Activated T-cell treated with anti-CD3 and anti-CD28 coated beads for 24 hours (primary cell): ENCODE data around the gene FAF1.
"Not testable (repeated sequence)": the region's sequence is repeated elsewhere in the genome, so short reads cannot be mapped to it uniquely, and the experiment has no call there.

Source experiments
- DNase-seq: peaks from one replicate; pipeline ENCODE4 v3.0.0-alpha.2; 2020; ENCODE audit warnings: low read depth

FAF1 gene

DNA sequence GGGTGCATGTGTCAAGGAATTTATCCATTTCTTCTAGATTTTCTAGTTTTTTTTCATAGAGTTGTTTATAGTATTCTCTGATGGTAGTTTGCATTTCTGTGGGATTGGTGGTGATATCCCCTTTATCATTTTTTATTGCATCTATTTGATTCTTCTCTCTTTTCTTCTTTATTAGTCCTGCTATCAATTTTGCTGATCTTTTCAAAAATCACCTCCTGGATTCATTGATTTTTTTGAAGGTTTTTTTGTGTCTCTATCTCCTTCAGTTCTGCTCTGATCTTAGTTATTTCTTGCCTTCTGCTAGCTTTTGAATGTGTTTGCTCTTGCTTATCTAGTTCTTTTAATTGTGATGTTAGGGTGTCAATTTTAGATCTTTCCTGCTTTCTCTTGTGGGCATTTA lies 52.5 kb downstream of the FAF1 start:
- DNase-seq = not testable (repeated sequence)

DNA sequence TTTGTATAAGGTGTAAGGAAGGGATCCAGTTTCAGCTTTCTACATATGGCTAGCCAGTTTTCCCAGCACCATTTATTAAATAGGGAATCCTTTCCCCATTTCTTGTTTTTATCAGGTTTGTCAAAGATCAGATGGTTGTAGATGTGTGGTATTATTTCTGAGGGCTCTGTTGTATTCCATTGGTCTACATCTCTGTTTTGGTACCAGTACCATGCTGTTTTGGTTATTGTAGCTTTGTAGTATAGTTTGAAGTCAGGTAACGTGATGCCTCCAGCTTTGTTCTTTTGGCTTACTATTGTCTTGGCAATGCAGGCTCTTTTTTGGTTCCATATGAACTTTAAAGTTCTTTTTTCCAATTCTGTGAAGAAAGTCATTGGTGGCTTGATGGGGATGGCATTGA lies 54.0 kb downstream of the FAF1 start:
- not testable (repeated sequence) for DNase-seq

DNA sequence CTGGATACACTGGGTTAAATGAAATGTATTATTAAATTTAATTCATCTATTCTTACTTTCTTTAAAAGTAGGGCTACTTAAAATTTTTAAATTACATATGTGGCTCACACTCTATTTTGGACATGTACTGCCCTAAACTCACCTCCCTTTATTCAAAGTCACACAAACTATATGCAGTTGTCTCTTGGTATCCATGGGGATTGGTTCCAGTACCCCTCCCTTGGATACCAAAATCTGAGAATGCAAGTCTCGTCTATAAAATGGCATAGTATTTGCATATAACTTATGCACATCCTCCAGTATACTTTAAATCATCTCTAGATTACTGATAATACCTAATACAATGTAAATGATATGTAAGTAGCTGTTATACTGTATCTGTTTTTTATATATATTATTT lies 57.6 kb downstream of the FAF1 start:
- DNase-seq = no peak

DNA sequence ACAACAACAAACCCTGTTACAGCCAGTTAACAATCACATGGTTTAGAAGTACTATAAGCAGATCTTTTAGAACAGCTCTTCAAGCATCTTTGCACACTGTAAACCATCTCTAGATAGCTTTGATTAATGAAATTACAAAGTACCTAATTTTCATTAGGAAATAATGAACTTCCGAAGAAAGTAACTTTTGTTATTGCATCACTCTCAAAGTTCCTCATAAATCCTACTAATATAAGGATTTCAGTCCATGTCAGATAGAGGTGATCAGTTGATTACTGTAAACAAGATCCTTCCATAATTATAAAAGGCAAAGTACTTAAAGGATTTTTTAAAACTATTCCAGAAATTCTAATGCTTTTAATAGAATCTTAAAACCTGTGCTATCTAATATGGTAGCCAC lies 58.2 kb downstream of the FAF1 start:
- no peak for DNase-seq

DNA sequence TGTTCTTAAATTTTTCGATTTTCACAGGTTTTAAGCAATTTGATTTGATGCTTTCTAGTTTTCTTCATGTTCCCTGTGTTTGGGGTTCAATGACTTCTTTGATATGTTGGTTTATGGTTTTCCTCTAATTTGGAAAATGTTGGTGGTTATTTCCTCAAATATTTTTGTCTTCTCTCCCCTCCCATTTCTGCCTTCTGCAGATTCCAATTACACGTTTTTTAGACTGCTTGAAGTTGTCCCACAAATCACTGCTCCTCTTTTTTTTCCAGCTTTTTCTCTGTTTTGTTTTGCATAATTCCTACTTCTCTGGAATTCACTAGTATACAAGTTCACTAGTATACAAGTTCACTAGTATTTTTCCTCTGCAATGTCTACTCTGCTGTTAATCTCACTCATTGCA lies 61.3 kb downstream of the FAF1 start:
- DNase-seq = no peak

DNA sequence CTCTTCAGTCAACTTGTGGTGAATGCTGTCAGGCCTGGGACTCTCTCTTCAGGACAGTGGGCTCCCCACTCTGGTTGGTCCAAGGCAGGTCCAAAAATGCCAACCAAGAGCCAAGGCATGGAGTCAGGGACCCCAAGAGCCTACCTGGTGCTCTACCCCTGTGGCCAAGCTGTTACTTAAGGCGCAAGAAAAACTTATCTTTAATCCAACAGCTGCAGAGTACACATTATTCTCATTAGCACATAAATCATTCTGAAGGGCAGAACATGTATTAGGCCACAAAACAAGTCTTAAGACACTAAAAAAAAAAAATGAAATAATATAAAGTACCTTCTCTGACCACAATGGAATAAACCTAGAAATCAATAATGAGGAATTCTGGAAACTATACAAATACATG lies 65.7 kb downstream of the FAF1 start:
- DNase-seq = no peak

DNA sequence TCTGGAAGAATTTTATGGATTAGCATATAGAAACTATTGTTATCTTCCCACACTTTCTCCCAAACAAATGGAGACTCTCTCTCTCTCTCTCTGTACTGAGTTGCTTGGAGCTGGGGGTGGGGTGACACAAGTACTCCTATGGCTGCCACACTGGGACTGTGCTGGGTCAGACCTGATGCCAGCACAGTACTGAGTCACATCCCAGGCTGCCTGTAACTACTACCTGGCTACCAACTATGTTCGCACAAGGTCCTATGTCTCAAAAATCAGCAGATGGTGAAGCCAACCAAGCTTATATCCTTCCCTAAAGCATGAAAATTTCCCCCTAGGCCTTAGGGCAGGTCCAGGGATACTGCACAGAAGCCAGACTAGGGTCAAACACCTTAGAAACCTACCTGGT lies 66.6 kb downstream of the FAF1 start:
- no peak for DNase-seq

DNA sequence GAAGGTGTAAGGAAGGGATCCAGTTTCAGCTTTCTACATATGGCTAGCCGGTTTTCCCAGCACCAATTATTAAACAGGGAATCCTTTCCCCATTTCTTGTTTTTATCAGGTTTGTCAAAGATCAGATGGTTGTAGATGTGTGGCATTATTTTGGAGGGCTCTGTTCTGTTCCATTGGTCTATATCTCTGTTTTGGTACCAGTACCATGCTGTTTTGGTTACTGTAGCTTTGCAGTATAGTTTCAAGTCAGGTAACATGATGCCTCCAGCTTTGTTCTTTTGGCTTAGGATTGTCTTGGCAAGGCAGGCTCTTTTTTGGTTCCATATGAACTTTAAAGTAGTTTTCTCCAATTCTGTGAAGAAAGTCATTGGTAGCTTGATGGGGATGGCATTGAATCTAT lies 72.5 kb downstream of the FAF1 start:
- DNase-seq = not testable (repeated sequence)

DNA sequence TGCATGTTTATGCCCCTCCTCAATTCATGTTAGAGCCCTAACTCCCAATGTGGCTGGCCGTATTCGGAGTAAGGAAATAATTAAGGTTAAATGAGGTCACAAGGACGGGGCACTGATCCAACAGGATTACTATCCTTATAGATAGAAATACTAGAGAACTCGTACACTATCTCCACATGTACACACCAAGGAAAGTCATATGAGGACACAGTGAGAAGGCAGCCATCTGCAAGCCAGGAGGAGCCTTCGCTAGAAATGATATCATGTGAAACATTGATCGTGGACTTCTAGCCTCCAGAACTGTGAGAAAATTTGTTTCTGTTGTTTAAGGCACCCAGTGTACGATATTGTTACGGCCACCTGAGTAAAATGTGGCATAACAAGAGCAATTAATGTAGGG lies 79.7 kb downstream of the FAF1 start:
- no peak for DNase-seq

DNA sequence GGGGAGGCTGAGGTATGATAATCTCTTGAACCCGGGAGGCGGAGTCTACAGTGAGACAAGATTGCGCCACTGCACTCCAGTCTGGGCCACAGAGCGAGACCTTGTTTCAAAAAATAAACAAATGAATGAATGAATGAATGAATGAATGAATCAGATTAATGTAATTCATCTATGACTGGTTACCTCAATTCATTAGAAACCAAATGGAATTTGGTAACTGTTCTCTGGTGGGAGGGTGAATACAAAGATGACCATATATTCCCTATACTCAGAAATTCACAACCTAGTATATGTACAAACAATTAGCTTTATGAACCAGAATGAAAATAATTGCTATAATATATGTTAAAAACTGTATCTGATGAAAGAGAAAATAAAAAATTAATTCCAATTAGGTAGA lies 80.9 kb downstream of the FAF1 start:
- no peak for DNase-seq

DNA sequence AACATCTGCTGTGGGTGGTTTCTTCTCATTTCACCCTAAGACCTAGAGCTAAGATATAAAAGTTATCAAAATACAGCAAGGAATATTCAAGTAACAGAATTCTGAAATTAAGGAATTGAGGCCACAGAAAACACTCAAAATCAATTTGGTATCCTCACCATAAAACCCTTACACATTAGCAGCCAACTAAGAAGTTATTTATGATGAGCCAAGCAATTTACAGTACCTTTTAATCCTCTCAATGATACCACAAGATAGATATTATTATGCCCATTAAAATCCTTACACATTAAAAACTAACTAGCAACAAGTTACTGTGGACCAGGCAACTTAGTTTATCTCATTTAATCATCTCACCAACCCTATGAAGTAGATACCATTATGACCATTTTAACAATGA lies 81.6 kb downstream of the FAF1 start:
- no peak for DNase-seq

DNA sequence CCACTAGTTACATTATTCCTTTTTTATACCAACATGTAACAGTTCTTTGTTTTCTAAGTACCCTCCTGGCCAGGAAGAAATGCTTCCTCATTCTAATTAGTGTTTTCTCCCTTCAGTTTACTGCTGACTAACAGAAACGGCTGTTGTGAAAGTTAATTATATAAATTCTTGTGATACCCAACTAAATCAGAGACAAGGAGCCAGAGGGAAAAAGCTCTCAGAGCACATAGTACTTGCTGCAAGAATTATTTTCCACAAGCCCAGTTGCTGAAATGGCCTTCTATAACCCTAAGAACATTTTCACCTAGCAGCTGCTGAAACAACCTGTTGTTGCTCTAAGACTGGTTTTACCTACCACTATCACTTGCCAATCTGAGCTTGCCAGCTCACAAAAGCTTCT lies 82.4 kb downstream of the FAF1 start:
- DNase-seq = no peak

DNA sequence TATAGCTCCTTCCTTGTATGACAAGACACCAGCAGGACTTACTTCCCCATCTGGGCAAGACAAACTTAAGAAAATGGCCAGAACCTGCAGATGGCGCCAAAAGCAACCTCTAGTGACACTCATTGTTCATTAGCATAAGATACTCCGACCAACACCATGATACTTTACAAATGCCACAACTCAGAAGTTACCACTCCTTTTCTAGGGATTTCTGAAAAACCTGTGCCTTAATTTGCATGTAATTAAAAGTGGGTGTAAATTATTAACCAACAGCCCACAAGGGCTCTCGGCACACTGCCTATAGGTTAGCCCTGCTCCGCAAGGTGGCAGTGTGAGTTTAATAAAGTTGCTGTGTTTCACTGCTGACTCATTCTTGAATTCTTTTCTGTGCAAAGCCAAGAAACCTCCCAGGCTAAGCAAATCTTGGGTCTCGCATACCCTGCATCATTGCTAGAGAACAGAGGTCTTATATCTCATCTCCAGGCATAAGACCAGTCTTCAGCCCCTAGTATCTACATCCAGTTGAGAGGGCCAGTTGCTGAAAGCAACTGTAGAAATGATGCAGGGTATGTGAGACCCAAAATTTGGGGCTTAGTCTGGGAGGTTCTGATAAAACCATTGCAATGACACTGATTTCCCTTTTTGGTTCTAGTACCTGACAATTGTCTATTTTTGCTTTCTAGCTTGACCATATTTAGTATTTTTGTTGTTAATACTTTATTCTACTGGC lies 86.4 kb downstream of the FAF1 start:
- DNase-seq = peak; percentile 54

DNA sequence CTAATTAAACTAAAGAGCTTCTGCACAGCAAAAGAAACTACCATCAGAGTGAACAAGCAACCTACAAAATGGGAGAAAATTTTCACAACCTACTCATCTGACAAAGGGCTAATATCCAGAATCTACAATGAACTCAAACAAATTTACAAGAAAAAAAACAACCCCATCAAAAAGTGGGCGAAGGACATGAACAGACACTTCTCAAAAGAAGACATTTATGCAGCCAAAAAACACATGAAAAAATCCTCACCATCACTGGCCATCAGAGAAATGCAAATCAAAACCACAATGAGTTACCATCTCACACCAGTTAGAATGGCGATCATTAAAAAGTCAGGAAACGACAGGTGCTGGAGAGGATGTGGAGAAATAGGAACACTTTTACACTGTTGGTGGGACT lies 95.2 kb downstream of the FAF1 start:
- DNase-seq = not testable (repeated sequence)

DNA sequence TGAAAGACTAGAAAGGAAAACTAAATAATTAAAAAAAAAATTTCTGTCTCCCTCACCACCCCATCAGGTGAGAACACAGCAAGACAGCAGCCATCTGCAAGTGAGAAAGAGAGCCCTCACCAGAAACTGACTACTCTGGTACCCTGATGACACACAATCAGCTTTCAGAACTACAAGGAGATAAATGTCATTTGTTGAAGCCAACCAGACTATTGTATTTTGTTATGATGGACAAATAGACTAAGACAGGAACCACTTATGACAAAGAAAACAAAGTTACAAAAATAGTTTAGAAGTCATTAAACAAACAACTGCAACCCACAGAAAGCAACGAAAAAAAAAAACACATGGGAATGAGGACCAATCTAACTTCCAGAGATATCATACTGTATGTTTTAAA lies 98.3 kb downstream of the FAF1 start:
- no peak for DNase-seq

DNA sequence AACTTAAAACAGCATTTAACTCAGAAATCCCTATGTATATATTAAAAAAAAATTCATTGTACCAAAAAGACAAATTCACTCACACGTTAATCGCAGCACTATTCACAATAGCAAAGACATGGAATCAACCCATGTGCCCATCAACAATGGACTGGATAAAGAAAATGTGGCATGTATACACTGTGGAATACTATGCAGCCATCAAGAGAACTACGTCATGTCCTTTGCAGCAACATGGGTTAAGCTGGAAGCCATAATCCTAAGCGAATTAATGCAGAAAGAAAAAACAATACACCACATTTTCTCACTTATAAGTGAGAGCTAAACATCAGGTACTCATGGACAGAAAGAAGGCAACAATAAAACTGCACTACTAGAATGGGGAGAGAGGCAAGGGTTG lies 99.4 kb downstream of the FAF1 start:
- no peak for DNase-seq

DNA sequence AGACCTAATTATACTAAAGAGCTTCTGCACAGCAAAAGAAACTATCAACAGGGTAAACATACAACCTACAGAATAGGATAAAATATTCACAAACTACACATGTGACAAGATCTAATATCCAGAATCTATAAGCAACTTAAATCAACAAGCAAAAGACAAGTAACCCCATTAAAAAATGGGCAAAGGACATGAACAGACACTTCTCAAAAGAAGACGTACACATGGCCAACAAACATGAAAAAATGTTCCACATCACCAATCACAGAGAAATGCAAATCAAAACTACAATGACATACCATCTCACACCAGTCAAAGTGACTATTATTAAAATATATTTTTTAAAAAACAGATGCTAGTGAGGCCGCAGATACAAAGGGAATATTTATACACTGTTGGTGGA lies 99.8 kb downstream of the FAF1 start:
- DNase-seq = no peak

DNA sequence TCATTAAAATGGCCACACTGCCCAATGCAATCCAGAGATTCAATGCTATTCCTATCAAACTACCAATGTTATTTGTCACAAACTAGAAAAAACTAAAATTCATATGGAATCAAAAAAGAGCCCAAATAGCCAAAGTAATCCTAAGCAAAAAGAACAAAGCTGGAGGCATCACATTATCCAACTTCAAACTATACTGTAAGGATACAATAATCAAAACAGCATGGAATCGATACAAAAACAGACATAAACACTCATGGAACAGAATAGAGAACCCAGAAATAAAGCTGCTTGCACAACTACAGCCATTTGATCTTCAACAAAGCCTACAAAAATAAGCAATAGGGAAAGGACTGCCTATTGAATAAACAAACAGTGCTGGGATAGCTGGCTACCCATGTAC lies 100.4 kb downstream of the FAF1 start:
- no peak for DNase-seq

DNA sequence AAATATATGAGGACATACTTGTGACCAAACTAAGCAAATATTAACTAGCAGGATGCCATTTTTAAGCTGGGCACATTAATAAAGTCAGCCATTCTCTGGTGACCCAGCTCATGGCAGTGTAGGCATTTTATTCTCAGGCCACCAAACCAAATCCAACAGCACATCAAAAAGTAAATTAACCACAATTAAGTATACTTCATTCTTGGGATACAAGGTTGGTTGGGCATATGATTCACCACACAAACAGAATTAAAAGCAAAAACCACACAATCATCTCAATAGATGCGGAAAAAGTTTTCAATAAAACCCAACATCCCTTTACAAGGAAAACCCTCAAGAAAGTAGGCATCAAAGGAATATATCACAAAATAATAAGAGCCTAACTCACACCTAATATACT lies 101.3 kb downstream of the FAF1 start:
- no peak for DNase-seq

DNA sequence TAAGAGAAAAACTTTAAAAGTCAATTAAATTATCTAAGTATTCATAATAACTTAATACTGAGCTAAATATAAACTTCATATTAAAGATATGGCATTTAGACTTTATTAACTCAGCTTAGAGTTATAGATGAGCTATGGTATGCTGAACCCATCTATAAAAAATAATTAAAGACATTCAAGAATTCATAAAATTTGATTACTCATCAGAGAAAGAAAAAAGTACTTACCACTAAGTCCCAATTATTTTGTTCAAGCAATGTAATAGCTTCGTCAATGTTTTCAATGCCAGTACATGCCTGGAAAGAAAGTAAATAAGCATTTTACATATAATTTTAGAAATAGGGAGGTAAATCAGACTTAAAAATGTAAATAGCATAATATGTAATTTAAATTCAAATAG lies 102.4 kb downstream of the FAF1 start:
- DNase-seq = no peak

DNA sequence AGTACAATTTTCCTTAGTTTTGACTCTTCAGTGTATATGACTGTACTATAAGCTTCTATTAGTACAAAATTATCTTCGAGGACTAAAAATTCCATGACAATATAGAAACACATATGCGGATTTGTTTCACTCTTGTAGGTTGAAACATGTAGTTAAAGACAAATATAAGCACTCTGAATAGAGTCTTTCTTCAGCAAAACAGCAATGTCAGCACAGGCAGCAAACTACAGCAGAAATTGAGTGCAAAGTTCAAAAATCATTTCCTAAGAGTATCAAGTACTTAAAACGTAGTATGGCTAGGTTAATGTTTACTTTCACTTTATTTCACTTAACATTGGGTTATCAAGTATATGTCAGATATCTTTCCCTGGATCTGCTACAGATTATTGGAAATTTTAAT lies 106.7 kb downstream of the FAF1 start:
- DNase-seq = no peak

DNA sequence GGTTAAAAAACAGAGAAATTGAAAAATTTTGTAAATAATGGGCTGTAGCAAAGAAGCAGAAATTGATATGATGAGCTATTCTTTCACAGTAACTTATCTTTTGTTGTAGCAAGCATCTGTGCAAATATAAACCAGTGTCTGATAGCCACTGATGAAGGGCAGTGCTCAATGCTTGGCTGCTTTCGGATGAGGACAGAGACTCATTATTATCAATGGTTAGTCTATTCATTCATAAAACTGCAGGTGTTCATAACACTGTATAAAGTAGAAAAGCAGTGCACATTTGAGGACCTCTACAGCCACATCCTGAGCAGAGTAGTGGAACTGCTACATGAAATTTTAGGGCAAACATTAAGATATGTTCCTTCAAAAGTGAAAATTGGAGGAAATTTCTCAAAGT lies 107.2 kb downstream of the FAF1 start:
- DNase-seq = no peak

DNA sequence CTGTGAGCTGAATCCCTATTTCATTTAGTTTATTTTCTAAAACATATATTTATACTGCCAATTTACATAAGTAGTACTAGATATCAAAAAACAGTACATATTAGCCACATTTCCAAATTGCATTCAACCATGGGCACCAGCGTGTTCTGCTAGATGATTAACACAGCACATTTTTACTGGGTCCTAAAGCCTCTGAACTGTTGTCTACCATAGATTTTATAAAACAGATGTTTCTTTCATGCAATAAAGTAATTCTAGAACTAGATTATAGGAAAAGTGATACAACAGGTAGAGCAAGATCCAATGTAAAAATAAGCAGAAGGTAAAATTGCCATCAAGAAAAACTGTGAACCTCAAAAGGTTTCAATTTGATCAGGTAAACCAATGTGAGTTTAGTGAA lies 108.6 kb downstream of the FAF1 start:
- DNase-seq = no peak

DNA sequence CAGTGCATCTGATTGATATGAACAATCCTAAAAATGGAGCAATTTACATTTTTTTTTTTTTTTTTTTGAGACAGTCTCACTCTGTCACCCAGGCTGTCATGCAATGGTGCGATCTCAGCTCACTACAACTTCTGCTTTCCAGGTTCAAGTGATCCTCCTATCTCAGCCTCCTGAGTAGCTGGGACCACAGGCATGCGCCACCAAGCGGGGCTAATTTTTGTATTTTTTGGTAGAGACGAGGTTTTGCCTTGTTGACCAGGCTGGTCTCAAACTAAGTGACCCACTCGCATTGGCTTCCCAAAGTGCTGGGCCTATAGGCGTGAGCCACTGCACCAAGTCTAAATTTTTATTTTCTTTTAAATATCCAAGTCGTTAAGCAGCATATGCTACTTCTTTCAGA lies 109.0 kb downstream of the FAF1 start:
- DNase-seq = no peak

DNA sequence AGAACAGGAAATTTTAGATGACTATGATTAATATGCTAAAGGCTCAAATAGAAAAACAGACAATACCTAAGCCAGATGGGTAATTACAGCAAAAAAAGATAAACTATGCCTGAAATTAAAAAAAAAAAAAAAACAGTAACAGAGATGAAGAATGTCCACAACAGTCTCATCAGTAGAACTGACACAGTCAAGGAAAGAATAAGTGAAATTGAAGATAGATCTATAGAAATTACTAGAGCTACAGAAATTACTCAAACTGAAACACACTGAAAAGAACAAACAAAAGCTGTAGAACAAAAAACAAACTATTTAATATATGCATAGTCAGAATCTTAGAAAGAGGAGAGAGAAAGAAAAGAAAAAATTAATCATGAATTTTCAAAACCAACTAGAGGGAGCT lies 112.8 kb downstream of the FAF1 start:
- DNase-seq = no peak
